ENCODE data around the gene SUDS3.

Gene SUDS3

DNA sequence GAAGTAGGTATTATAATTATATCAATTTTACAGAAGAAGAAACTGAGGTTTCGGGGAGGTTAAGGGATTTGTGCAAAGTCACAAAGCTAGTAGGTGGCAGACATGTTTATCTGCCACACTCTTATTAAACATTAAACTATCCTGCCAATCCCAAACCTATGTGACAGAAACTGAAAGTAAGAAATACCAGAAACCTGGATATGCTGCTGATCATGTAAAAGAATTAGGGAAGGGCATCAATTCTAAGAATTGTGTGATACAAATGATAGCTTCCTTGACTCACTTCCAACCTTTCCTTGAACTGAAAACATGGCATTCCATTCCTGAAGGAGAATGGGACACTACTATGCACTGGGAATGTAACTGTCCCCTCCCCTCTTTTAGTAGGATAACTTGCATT lies 20.5 kb upstream of the SUDS3 start:
- DNase-seq = no peak
- intact Hi-C loops (cut with DNase I) = no loop called here

DNA sequence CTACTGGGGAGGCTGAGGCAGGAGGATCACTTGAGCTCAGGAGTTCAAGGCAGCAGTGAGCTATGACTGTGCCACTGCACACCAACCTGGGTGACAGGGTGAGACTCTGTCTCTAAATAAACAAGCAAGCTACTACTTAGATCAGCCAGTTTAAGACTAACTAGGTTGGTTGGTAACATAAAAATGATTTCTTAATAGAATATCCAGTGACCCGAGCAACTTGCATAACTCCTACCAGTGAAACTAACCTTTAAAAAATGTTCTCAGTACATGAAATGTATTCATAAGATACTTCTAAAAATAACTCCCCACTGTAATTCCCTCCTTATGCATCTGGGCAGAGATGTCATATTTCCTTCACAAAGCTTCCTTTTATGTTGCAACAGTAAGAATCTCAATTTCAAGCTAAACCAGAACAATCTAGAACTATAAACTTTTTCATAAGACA lies 19.5 kb upstream of the SUDS3 start:
- intact Hi-C loops (cut with DNase I) = no loop called here

DNA sequence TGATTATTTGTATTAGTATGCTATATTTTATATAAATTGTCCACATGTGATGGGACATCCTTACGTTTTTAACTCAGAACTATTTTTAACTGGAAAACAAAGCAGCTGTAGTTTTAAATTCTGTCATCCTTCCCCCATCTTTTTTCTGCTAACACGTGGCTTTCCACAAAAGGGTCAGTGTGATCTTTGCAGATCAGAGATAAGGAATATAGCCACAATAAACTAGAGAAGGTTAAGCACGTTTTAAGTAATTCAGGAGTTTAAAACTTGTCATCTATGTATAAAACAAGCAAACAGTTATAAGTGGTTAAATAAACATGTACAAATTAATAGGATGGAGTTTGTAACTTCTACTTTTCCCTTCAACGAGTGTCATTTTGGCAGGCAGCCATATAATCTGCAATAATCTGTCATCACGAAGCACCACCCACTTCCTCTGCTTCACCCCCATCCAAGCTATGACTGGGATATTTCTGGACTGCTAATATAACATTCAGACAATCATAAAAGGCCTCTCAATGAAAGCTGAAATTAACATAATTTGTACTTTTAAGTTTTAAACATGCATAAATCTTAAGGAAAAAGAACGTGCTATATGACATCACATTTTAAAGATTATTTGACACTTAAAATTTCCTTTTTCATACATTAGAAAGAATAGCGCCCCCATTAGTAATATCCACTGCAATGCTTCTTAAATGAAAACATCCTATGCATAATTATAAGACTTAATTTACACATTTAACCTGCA lies 18.9 kb upstream of the SUDS3 start:
- no peak for DNase-seq

More for the DNA sequence above, 19.5 kb upstream of the SUDS3 start:
- no peak for DNase-seq

DNA sequence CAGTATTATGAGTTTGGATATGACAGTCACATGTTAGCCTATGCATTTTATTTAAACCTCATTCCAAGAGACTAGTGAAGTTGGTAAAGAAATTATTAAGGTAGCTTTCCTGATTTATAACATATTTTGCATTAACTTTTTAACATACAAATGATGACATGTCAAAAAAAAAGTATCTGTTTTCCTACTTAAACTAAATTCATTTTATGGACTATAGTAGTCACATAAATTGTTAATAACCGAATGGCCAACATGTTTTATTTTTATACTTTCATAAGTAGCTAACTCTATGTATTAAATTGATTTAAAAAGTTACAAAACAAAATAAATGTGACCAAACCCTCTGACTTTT lies 18.4 kb upstream of the SUDS3 start:
- intact Hi-C loops (cut with DNase I) = no loop called here
- DNase-seq = no peak

More for the DNA sequence above, 18.9 kb upstream of the SUDS3 start:
- intact Hi-C loops (cut with DNase I) = no loop called here

DNA sequence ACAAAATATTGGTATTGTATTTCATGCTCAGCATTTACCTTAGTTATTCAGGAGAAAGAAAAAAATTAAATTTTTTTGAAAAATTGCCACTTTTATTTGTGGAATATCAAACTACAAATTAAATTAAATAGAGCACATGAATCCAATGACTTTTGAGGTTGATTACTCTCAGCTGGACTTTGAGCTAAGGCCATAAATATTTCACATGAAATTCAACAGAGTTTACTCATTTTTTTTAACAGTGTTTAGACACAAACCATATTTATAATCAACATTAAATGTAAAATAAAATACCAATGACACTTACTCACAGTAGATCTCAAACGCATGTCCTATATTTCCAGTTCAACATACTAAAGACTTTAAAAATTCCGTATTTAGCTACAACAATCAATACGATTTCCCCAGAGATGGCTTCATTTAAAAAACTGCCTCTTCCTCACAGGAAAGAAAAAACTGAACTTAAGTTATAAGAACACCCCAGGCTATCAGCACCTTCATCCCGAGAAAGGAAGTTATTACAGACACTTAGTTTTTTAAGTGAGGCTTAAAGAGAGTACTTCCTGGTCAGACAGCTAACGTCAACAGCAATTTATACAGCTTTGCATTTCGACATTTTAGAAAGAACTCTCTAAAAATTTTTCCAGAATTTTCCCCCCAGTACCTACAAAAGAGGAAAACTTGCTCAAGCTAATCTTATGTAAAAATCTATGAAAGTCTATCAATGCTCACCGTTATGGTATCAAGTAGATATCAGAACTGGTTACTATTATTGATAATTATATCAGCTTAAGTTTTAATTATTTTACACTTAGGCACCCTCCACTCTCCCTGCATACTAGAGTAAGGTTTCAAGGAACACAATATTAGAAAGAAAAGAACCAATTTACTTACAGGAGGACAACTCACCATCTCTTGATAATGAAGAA lies 17.5 kb upstream of the SUDS3 start:
- intact Hi-C loops (cut with DNase I) = no loop called here
- DNase-seq = no peak

DNA sequence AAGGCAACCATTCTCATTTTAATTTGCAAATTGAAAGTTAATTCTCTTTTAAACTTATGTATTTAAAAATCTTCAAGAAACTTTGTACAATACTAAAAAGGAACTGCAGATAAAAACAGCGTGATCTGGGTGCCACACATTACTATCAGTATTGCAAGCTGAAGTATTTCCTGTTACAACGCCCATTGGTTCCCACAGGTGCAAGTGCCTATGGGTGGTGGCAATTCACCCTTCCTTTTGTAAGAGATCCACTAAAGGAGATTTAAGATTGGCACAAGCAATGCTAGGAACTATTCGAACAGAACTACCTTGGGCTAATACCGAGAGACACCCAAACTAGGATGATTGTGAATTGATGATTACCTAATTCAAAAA lies 16.8 kb upstream of the SUDS3 start:
- no peak for DNase-seq
- intact Hi-C loops (cut with DNase I) = no loop called here

DNA sequence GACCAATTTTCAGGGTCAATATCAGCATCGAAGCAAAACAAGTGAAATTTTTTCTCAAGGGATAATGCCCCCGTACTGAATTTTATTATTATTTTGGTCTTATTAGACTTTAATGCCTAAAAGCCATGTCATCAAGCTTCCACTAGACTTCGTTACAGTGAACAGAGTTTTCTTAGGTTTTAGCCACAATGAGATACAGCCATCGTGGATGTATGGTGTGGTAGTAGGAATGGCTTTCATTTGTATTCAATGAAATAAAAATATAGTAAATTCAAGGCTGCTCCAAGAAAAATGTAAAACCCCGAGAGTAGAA lies 15.3 kb upstream of the SUDS3 start:
- intact Hi-C loops (cut with DNase I) = no loop called here
- no peak for DNase-seq

DNA sequence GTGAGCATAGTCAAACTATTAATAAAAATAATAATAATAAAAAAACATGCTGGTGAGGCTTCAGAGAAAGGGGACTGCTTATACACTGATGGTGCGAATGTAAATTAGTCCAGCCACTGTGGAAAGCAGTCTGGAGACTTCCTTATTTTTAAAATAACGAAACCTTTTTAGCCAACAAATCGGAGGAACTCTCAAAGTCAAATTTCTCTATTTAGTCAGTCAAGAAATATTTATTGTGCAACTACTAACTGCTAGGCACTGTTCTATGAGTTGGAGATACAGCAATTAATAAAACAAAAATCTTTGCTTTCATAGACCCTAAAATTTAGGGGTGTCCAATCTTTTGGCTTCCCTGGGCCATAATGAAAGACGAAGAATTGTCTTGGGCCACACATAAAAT lies 14.5 kb upstream of the SUDS3 start:
- intact Hi-C loops (cut with DNase I) = no loop called here

DNA sequence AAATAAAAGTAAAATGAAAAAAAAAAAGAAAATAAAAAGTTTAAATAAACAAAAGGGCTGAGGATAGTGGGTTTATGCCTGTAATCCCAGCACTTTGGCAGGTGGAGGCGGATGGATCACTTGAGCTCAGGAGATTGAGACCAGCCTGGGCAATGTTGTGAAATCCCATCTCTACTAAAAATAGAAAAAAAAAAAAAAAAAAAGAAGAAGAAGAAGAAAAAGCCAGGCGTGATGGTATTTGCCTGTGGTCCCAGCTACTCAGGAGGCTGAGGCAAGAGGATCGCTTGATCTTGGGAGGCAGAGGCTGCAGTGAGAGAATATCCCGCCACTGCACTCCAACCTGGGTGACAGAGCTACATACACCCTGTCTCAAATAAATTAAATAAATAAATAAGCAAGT lies 7.5 kb upstream of the SUDS3 start:
- DNase-seq = no peak
- intact Hi-C loops (cut with DNase I) = no loop called here

More for the DNA sequence above, 14.5 kb upstream of the SUDS3 start:
- DNase-seq = no peak

DNA sequence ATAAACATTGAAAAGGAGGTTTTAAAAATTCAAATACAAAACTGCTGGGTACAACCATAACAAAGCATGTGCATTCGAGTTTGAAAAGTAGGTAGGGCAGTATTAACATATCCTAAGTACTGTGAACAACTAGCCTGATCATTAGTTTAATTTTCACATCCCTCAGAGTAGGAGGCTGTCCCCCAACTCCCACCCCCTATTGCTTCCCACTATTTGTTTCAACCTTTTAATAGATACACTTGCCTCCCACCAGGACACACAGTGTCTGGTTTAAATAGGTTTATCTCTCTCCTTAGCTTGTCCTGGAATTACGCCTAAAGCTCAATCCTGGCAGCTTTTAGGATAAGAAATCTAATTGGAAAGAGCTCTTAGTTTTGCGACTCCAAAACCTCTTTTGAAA lies 5.8 kb upstream of the SUDS3 start:
- intact Hi-C loops (cut with DNase I) = loop anchor here (5.0 kb wide), 2 partner anchors 68 to 248 kb away; no protein-coding TSS in a partner anchor
- no peak for DNase-seq

DNA sequence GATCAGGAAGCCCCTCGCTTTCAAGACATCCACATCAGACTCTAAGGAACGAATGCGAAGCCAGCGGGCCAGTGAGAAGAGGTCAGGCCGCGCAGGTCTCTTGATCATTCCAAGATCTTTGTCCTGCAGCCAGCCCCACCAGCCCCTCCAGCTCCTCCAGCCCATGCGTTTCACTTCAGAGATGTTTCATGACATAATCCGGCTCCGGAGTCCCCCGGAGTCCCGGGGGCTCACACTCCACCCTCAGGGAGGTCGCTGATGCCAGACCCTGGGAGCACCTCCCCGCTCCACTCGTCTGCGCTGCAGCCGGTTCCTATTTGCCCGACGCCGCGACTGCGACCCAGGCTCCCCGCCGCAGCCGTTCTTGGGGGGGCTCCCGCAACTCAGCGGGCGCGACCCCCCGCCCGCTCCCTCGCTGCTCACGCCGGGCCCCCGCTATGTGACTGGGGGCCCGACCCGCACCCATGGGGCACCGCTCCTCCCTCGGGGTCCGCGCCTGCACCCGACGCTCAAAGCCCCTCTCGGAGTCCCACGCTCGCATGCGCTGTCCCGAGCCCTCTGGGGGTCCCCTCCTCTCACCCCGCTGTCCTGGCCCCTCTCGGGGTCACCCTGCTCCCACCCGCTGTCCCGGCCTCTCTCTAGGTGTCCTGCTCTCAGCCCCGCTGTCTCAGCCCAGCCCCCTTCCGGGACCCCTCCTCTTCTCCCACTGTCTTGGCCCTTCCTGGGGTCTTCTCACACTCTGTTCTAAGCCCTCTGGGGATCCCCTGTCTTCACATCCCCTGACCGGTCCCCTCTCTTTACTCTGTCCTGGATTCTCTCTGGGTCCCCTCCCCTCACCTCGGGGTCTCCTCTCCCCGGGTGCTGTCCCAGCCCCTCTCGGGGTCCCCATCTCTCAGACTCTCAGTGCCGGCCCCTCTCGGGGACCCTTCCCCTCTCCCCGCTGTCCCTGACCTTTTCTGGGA lies 4.8 kb upstream of the SUDS3 start:
- intact Hi-C loops (cut with DNase I) = loop anchor here (5.0 kb wide), 2 partner anchors 69 to 249 kb away; no protein-coding TSS in a partner anchor
- DNase-seq = peak in 2 of 10 donors; percentile 18 to 75

DNA sequence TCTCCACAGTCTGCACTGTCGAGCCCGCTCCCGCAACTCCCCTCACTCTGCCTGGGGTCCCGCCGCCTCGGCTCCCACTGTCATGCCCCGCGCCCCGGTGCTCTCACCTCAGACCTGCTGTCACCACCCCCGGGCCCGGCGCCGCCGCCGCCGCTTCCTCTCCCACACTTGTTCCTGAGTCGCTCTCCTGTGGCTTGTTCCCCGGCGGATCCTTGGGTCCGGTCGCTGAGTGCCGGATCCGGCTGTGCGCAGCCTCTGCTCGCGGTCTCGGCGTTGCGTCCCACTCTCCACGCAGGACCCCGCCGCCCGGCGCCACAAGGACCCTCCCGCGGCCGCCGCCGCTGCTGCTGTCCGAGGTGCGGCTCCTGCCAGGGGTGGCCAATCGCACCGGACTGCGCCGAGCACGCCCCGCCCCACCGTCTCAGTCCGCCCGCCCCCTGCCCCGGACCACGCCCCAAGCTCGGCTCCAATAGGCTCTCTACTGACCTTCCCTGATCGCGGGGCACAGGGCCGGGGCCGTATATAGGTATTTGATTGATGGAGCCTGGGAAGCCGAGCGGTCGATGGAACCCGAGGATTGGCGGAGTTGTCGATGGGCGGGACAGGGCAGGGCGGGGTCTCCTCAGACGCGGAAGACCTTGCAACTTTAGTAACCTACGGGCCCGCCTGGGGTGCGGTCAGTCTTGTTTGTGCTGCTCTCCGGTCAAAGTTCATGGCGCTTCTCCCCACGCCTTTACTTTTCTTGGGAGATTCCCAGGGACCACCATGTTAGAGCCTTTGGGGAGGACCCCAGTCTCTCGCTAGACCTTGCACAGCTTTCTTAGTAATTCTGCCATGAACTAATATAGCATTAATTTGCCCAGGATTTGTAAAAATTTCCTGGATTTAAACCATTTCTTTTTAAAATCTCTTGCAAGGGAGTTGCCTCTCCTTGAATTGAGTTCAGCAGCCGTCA lies 3.5 kb upstream of the SUDS3 start, which contains the start of gene TAOK3:
TAOK3 (minus strand) TSS at position 367 of the 955 bp plus-strand sequence. CDS start 117,340 bp downstream, outside the sequence.
- intact Hi-C loops (cut with DNase I) = loop anchor here (5.0 kb wide), 2 partner anchors 71 to 251 kb away; no protein-coding TSS in a partner anchor
- peak; percentile 96 to 100 (median 98) for DNase-seq

DNA sequence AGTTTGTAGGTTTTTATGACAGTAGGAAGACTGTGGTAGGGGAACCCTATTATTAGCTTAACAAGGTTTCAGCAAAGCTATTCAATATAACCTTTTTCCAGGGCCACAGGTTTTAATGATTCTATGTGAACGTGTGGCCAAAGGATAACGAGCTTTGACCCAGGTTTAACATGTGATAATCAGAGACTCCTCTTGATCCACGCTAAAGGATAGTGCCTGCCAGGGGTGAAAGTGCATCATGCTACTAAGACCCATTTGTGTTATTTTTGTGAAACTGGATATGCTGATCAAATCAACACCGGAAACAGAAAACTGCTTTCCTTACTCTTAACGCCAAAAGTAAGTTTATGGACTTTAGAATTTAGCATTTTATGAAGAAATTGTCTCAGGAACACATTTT lies 2.7 kb upstream of the SUDS3 start:
- intact Hi-C loops (cut with DNase I) = loop anchor here (2.0 to 5.0 kb wide), 3 partner anchors 71 to 313 kb away; partner anchors contain the start of gene WSB2
- DNase-seq = no peak

DNA sequence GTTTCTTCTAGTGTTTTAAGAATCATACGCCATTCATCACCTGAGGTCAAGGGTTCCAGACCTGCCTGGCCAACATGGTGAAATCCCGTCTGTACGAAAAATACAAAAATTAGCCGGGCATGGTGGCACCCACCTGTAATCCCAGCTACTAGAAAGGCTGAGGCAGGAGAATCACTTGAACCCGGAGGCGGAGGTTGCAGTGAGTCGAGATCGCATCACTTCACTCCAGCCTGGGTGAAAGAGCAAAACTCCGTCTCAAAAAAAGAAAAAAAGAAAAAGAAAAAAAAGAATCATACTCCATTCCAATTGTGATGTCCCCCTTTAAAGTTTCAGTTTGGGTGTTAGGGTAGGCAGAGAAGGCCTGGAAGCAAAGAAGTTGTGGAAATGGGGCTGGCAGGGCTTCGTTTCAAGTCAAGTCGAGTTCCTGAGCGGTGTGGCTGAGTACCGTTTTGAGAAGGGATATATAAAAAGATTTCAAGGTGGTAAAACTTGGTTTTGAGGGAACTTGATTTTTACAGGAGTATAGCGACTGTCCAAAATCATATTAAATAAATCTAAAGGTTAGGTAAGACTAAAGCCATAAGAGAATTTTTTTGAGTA lies 2.1 kb upstream of the SUDS3 start:
- DNase-seq = no peak
- intact Hi-C loops (cut with DNase I) = loop anchor here (2.0 to 5.0 kb wide), 3 partner anchors 72 to 313 kb away; partner anchors contain the start of gene WSB2

DNA sequence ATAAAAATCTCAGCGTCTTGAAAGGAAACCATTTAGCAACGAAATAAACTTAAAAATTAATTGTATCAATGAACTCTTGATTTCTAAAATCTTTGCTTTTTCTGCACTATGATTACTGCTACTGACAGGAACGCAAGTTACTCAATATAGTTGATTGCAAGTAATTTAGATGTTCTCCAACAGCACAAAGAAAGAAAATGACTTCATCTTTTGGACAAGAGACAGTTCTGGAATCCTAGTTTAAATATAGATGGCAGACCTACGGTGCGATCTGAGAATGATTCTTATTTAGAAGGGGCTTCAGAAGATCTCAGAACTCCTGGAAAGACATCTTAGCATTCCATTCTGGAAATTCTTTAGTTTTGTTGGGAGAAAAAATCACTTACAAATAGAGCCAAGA lies 1.4 kb upstream of the SUDS3 start:
- DNase-seq = no peak
- intact Hi-C loops (cut with DNase I) = loop anchor here (2.0 to 5.0 kb wide), 4 partner anchors 73 to 498 kb away; partner anchors contain the start of gene WSB2

DNA sequence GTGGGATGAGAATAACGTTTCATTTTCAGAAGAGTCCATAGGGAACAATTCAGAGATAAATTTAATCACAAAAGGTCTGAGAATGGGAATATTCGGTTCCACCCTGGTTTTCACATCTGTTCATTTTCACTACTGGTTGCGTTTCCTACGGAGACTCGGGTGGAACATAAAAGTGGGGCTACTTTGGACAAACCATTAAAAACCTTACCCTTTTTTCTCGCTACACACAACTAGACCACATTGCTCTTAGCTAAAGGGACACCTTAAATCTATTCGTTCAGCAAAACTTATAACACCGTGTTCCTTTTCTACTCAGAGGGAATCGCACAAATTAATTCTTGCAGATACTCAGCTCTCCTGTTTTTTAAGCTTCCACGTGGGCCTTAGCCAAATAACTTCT lies 1.0 kb upstream of the SUDS3 start:
- intact Hi-C loops (cut with DNase I) = loop anchor here (2.0 to 5.0 kb wide), 2 partner anchors 315 to 498 kb away; partner anchors contain the start of gene WSB2
- no peak for DNase-seq

DNA sequence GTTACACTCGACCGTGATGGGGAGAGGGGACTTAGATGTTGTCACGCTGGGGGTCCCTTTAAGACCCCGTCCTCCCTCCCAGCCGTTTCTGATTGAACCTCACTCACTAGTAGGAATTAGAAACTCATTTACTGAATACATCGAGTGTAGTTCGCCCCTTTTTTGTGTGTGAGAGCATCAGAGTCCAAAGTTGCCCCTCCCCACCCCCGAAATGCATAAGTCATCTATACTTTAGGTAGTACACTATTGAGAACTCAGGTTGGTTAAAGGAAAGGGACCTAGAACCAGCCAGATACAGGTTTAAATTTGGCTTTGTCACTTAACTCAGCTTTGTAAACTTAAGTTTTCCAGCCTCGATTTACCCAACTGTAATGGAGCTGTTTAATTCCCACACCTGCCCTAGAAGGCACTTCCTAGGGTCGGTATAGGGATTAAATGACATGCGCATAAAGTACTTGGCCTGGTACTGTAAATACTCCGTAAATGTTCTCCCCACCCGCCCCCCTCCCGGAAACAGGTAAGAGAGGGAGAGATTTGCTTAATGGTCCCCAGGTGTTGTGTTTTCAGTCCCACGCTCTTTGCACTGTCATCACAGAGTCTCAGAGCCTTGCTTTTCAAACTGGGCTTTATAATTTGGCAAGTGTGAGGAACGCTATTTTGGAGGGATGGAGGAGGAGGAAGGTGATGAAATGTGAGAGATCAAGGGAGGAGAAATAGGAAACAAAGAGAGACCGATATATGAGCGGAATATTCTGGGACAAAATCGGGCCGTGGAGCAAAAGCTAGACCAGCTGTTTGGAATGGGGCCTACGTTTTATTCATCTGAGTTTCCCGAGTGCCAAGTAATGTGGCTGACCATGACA lies 897 bp downstream of the SUDS3 start:
- DNase-seq = no peak

More for the DNA sequence above, 897 bp downstream of the SUDS3 start:
- intact Hi-C loops (cut with DNase I) = loop anchor here (5.0 kb wide), 1 partner anchor 500 kb away; no protein-coding TSS in a partner anchor

Data from posterior cingulate gyrus (tissue), 11 donors.